RWPE1 (cell line): ENCODE data around the gene LCN2.

Experiments used
- CTCF ChIA-PET: fragments of 350-600 bp; sonication (Branson Sonifier 250); formaldehyde crosslinking; extraction: SDS; loops from one replicate; lab custom pipeline; 2021; lab: Yijun Ruan, JAX
- POLR2A ChIA-PET: fragments of 400-600 bp; formaldehyde crosslinking; extraction: SDS; loops from one replicate; lab custom pipeline; 2020; ENCODE audit warnings: antibody characterized with exemption; ENCODE audit not compliant: low non-redundant PET; lab: Yijun Ruan, JAX
- DNase-seq: peaks from one replicate; pipeline ENCODE4 v3.0.0; 2012; ENCODE audit warnings: low spot score
- H3K27ac ChIP-seq: fragments of 450-650 bp; 2 replicates; pipeline ENCODE4 v1.5.1; 2017
- TF ChIP-seq, protein P1 (sequence below): fragments of 450-650 bp; conservative IDR thresholded peaks from 2 replicates; pipeline ENCODE4 v1.5.1; 2017; ENCODE audit warnings: low read depth, mild to moderate bottlenecking

Gene LCN2

DNA sequence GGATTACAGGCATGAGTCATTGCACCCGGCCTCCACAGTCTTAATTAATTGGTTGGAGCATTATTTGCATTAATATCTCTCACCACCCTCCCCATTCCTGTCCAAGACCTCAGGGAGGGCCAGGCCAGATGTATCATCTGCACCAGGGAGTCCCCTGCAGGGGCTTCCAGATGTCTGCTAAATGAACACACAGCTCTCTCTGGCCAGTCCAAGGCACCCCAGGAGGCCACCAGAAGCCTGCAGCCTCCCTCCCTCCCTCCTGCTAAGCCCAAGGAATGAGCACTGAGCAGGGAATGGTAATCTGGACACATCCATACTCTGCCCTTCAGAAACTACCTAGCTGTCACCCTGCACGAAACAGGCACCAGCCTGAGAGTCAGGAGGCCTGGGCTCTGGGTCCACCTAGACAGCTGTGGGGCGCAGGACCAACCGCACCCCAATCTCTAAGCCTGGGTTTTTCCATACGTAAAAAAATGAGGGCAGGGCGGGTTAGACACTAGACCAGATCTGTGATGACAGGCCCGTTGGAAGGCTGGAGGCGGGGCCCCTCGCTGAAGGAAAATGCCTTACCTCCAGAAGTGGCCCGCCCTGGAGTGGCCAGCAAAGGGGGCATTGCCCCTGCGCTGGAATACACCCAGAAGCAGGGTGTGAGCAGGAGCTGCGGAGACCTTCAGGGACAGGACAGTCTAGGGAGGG, 33.8 kb downstream of the LCN2 start:
- POLR2A ChIA-PET, result interaction anchor here (0.7 to 1.2 kb wide), 2 partner anchors 10 to 57 kb away, joined by 3 read pairs; no protein-coding TSS in a partner anchor
- H3K27ac ChIP-seq, result peak overlapping the region; percentile 7
- TF ChIP-seq, protein P1, sequence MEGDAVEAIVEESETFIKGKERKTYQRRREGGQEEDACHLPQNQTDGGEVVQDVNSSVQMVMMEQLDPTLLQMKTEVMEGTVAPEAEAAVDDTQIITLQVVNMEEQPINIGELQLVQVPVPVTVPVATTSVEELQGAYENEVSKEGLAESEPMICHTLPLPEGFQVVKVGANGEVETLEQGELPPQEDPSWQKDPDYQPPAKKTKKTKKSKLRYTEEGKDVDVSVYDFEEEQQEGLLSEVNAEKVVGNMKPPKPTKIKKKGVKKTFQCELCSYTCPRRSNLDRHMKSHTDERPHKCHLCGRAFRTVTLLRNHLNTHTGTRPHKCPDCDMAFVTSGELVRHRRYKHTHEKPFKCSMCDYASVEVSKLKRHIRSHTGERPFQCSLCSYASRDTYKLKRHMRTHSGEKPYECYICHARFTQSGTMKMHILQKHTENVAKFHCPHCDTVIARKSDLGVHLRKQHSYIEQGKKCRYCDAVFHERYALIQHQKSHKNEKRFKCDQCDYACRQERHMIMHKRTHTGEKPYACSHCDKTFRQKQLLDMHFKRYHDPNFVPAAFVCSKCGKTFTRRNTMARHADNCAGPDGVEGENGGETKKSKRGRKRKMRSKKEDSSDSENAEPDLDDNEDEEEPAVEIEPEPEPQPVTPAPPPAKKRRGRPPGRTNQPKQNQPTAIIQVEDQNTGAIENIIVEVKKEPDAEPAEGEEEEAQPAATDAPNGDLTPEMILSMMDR, result no peak
- no peak for DNase-seq
- CTCF ChIA-PET, result interaction anchor here (0.6 to 0.9 kb wide), 3 partner anchors 12 to 90 kb away, joined by 3 to 4 read pairs (median 3); no protein-coding TSS in a partner anchor

DNA sequence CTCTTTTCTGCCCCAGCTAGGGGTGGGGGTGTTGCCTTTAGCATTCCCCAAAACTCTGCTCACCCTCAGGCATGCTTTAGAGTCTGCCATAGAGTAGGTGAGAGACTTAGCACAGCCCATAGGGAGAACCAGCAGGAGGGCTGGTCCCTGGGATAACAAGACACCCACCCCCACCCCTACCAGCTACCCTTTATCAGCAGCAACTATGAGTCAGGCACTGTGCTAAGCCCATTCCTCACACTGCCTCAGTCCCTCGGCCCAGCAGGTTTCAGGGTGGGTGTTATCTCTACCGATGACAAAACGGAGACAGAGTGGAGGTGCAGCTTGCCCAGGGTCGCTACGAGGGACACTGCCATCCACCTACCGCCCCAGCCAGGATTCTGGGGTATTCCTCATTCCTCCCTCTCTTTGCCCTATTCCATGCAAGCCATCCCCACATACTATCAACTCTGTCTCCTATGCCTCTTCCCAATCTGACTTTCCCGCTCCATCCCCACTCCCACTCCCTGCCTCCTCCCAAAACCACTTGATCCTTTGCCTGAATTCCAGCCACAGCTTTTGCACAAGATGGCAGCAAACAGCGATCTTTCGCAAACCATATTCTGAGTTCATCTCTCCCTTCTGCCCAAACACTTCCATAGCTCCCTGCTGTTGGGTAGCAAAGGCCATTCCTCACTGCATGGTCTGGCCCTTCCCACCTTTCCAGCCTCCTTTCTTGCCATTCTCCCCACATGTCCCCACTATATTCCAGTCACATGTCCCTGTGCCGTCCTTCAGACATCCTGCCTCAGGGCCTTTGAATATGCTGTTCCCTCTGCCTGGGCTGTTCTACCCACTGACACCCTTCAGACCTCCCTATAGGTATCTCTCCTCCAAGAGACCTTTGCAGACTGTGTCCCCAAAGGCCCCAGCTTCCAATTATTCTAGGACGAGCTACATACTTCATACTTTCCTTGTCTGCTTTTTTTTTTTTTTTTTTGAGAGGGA, 37.0 kb downstream of the LCN2 start:
- CTCF ChIA-PET, result interaction anchor here (0.5 kb wide), 1 partner anchor 144 kb away, joined by 3 read pairs; no protein-coding TSS in a partner anchor
- TF ChIP-seq, protein P1, result no peak

GRCh38 chr9:128187361-128187760, 38.1 kb downstream of the LCN2 start:
- ChIA-PET POLR2A (interaction anchor here (0.6 to 1.0 kb wide), 2 partner anchors 12 to 1322 kb away, joined by 3 read pairs; no protein-coding TSS in a partner anchor), CTCF (interaction anchor here (0.5 to 0.7 kb wide), 4 partner anchors 9 to 141 kb away, joined by 3 to 4 read pairs (median 4); no protein-coding TSS in a partner anchor)
- no peak overlapping the region for H3K27ac ChIP-seq
- no peak for DNase-seq
- TF ChIP-seq, protein P1, result no peak

More for the DNA sequence above, 37.0 kb downstream of the LCN2 start:
- H3K27ac ChIP-seq, result no peak overlapping the region
- no peak for DNase-seq
- POLR2A ChIA-PET, result interaction anchor here (0.6 to 1.2 kb wide), 2 partner anchors 24 to 1321 kb away, joined by 3 to 6 read pairs; no protein-coding TSS in a partner anchor

- H3K27ac ChIP-seq, result peak overlapping the region; percentile 26
- ChIA-PET POLR2A (interaction anchor here (1.0 kb wide), 1 partner anchor 13 kb away, joined by 3 read pairs; no protein-coding TSS in a partner anchor), CTCF (interaction anchor here (0.6 to 1.5 kb wide), 3 partner anchors 10 to 71 kb away, joined by 3 to 4 read pairs (median 4); no protein-coding TSS in a partner anchor)
- TF ChIP-seq, protein P1, result no peak
- DNase-seq, result no peak
Measured at GRCh38 chr9:128188209-128188608, 39.0 kb downstream of the LCN2 start.

- POLR2A ChIA-PET, result interaction anchor here (0.5 to 1.1 kb wide), 4 partner anchors 11 to 1328 kb away, joined by 4 to 9 read pairs (median 6); no protein-coding TSS in a partner anchor
- TF ChIP-seq, protein P1, result no peak
- CTCF ChIA-PET, result interaction anchor here (0.5 to 1.5 kb wide), 8 partner anchors 11 to 1255 kb away, joined by 3 to 8 read pairs (median 4); no protein-coding TSS in a partner anchor
- no peak for DNase-seq
- peak overlapping the region; percentile 89 for H3K27ac ChIP-seq
Measured at GRCh38 chr9:128190013-128190412, 40.8 kb downstream of the LCN2 start.
